Trophoblast cell (in vitro differentiated cells and primary cell): Measurements from ENCODE around the gene SLC6A8.

ENCODE experiments used
- DNase-seq, 2 donors: peaks; one replicate each; pipeline ENCODE4 v3.0.0-alpha.2; 2016
- H2AFZ ChIP-seq: 2 replicates; pipeline ENCODE4 v1.6.1; 2013; ENCODE audit warnings: low read length, moderate library complexity, mild to moderate bottlenecking; ENCODE audit not compliant: insufficient read depth, poor library complexity
- H2AK5ac ChIP-seq: 2 replicates; pipeline ENCODE4 v1.6.1; 2013; ENCODE audit warnings: mild to moderate bottlenecking, low read length
- H2BK120ac ChIP-seq: 2 replicates; pipeline ENCODE4 v1.6.1; 2013; ENCODE audit warnings: low read length, mild to moderate bottlenecking, moderate library complexity; ENCODE audit not compliant: insufficient read depth, poor library complexity
- H2BK12ac ChIP-seq: 2 replicates; pipeline ENCODE4 v1.6.1; 2013; ENCODE audit warnings: mild to moderate bottlenecking, low read length, moderate library complexity
- H2BK5ac ChIP-seq: 2 replicates; pipeline ENCODE4 v1.6.1; 2013; ENCODE audit warnings: low read length, low read depth, moderate library complexity, mild to moderate bottlenecking; ENCODE audit not compliant: poor library complexity
- H3K14ac ChIP-seq: 2 replicates; pipeline ENCODE4 v1.6.1; 2013; ENCODE audit warnings: mild to moderate bottlenecking, low read length
- H3K18ac ChIP-seq: 2 replicates; pipeline ENCODE4 v1.6.1; 2013; ENCODE audit warnings: mild to moderate bottlenecking, low read length
- H3K23ac ChIP-seq: 2 replicates; pipeline ENCODE4 v1.6.1; 2013; ENCODE audit warnings: low read length
- H3K27ac ChIP-seq: 2 replicates; pipeline ENCODE4 v1.5.1; 2013; ENCODE audit warnings: low read depth, mild to moderate bottlenecking, inconsistent platforms, low read length, moderate library complexity
- H3K27me3 ChIP-seq: 2 replicates; pipeline ENCODE4 v1.6.1; 2013; ENCODE audit warnings: inconsistent platforms, mild to moderate bottlenecking, low read length, moderate library complexity; ENCODE audit not compliant: insufficient read depth
- H3K36me3 ChIP-seq, 2 experiments: 1 replicate in 1 of 2; 2 replicates in 1 of 2; pipeline ENCODE4 v1.6.1; 2013; ENCODE audit warnings: low read length in 2 of 2, mild to moderate bottlenecking in 2 of 2, moderate library complexity in 1 of 2; ENCODE audit not compliant: insufficient read depth in 2 of 2, control insufficient read depth in 1 of 2
- H3K4ac ChIP-seq: 2 replicates; pipeline ENCODE4 v1.6.1; 2013; ENCODE audit warnings: low read depth, mild to moderate bottlenecking, low read length, moderate library complexity
- H3K4me1 ChIP-seq, 2 experiments: 1 replicate in 1 of 2; 2 replicates in 1 of 2; pipeline ENCODE4 v1.6.1; 2013; ENCODE audit warnings: low read length in 2 of 2, mild to moderate bottlenecking in 2 of 2, moderate library complexity in 1 of 2; ENCODE audit not compliant: insufficient read depth in 2 of 2, control insufficient read depth in 1 of 2
- H3K4me2 ChIP-seq: 2 replicates; pipeline ENCODE4 v1.6.1; 2013; ENCODE audit warnings: inconsistent platforms, mild to moderate bottlenecking, low read length, moderate library complexity
- H3K4me3 ChIP-seq: 2 replicates; pipeline ENCODE4 v1.5.1; 2013; ENCODE audit warnings: mild to moderate bottlenecking, low read depth, low read length, inconsistent platforms
- H3K79me1 ChIP-seq: one replicate; pipeline ENCODE4 v1.6.1; 2013; ENCODE audit warnings: low read length
- H3K79me2 ChIP-seq: 2 replicates; pipeline ENCODE4 v1.6.1; 2013; ENCODE audit warnings: low read length, mild to moderate bottlenecking; ENCODE audit not compliant: control insufficient read depth, insufficient read depth, poor library complexity
- H3K9ac ChIP-seq: 2 replicates; pipeline ENCODE4 v1.6.1; 2013; ENCODE audit warnings: mild to moderate bottlenecking, low read length
- H3K9me3 ChIP-seq: 2 replicates; pipeline ENCODE4 v1.6.1; 2013; ENCODE audit warnings: low read depth, mild to moderate bottlenecking, control low read depth, inconsistent platforms, low read length; ENCODE audit not compliant: insufficient read depth
- H4K12ac ChIP-seq: 2 replicates; pipeline ENCODE4 v1.6.1; 2013; ENCODE audit warnings: low read depth, mild to moderate bottlenecking, low read length, moderate library complexity
- H4K8ac ChIP-seq: 2 replicates; pipeline ENCODE4 v1.6.1; 2013; ENCODE audit warnings: low read depth, mild to moderate bottlenecking, low read length, moderate library complexity
- H4K91ac ChIP-seq: one replicate; pipeline ENCODE4 v1.6.1; 2013; ENCODE audit warnings: low read depth, mild to moderate bottlenecking, low read length, moderate library complexity
- WGBS: extraction: QIAGEN DNeasy Blood & Tissue Kit; methylation state at CpG from one replicate; pipeline ENCODE4 v1.1.7; 2013; ENCODE audit warnings: missing lambda C conversion rate; ENCODE audit not compliant: insufficient read length, insufficient coverage; ENCODE audit errors: extremely low coverage; 5-methylcytosine and 5-hydroxymethylcytosine counted together

SLC6A8 gene

DNA sequence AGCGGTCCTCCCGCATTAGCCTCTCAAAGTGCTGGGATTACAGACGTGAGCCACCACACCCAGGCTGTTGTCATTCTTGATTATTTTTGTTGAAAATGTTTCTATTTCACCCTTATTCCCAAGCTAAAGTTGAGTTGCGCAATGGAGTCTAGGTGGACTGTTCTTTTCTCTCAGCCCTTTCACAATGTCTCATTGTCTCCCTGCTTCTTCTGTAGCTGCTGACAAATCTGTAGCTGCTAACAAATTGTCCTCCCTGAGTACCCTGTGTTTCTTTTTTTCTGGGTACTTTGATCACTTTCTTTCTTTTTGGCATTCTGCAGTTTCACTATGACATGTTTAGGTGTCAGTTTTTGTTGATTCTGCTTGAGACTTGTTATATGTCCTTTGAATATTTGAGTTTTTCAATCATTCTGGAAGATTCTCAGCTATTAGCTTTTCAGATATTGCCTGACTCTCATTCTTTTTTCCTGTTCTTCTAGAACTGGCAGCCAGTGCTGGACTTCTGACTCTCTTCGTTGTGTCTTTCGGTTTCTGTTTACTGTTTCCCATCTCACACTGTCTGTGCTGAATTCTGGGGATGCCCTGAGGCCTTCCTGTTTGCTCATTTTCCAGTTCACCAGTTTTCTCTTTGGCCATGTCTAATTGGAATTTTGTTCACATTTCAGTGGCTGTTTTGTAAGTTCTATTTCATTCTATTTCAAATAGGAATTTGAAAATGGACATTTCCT, 43.6 kb downstream of the SLC6A8 start:
- no peak overlapping the region for H2AK5ac ChIP-seq
- no peak overlapping the region for H2BK12ac ChIP-seq
- H3K4me1 ChIP-seq = peaks cover 10 to 11% of the 10 kb centered on the region in 2 experiments
- H3K36me3 ChIP-seq = no peaks in the 10 kb centered on the region
- no peak overlapping the region for H2BK120ac ChIP-seq
- no peak overlapping the region for H2BK5ac ChIP-seq
- H3K27ac ChIP-seq = no peak overlapping the region
- no peak overlapping the region for H4K91ac ChIP-seq
- H3K79me2 ChIP-seq = peaks cover under 1% of the 10 kb centered on the region
- peaks cover 14% of the 10 kb centered on the region for H3K79me1 ChIP-seq
- no peak overlapping the region for H4K8ac ChIP-seq
- peak; percentile 29 to 77 for DNase-seq
- H4K12ac ChIP-seq = no peak overlapping the region
- H3K4me2 ChIP-seq = no peak overlapping the region
- H3K4ac ChIP-seq = no peak overlapping the region
- no peaks in the 10 kb centered on the region for H3K27me3 ChIP-seq
- no peak overlapping the region for H2AFZ ChIP-seq
- no peak overlapping the region for H3K4me3 ChIP-seq
- no peak overlapping the region for H3K18ac ChIP-seq
- no peaks in the 10 kb centered on the region for H3K9me3 ChIP-seq
- no peak overlapping the region for H3K14ac ChIP-seq
- no peak overlapping the region for H3K9ac ChIP-seq
- no peak overlapping the region for H3K23ac ChIP-seq
- WGBS = no CpG with 5 or more reads among the region's 6 CpGs

DNA sequence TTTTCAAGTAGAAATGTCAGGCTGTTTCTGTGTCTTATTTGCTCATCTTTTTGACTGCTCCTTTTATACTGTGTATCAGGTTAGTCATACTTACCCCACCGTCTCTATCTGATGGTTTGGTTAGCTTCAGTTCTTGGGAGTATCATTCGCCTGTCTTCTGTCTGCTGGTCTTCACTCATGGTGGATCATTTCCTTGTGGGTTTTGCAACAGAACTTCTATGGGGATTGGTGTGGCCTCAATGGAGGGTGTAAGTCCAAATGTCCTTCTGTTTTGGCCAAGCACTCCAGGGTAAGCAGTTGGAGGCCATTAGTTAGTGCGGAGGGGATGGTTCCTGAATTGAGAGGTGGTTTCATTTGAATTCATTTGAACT, 44.1 kb downstream of the SLC6A8 start:
- Histone ChIP-seq H4K8ac (no peak overlapping the region), H3K9me3 (no peaks in the 10 kb centered on the region), H4K91ac (no peak overlapping the region), H4K12ac (no peak overlapping the region), H2BK120ac (no peak overlapping the region), H2BK12ac (no peak overlapping the region), H3K9ac (no peak overlapping the region), H2AK5ac (no peak overlapping the region), H3K4me2 (no peak overlapping the region), H2AFZ (no peak overlapping the region), H3K23ac (no peak overlapping the region), H2BK5ac (no peak overlapping the region), H3K27me3 (no peaks in the 10 kb centered on the region), H3K4me1 (peaks cover 8% of the 10 kb centered on the region in 2 experiments), H3K4me3 (no peak overlapping the region), H3K79me2 (no peaks in the 10 kb centered on the region), H3K79me1 (peaks cover 11% of the 10 kb centered on the region), H3K18ac (no peak overlapping the region), H3K27ac (no peak overlapping the region), H3K4ac (no peak overlapping the region), H3K36me3 (peaks cover 2 to 4% of the 10 kb centered on the region in 2 experiments), H3K14ac (no peak overlapping the region)
- WGBS = no CpG with 5 or more reads among the region's 3 CpGs
- DNase-seq = no peak

DNA sequence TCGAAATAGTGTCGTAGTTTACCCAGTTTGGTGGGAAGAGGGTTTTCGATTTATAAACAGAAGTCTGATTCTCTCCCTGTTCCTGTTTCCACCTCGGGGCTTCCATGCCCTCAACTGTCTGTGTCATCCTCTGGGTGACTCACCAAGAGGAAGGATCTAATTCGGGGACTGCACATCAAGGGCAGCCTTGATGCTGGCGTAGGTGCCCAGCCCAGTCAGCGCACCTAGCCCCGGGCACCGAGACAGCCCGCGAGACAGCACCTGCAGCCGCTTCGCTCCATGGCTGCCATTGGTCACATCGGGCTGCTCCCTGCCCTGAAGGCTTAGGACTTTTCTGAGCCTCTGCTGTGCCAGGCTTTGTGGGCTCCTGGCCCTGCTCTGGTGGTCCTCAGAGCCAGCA, 44.7 kb downstream of the SLC6A8 start:
- no CpG with 5 or more reads among the region's 14 CpGs for WGBS
- Histone ChIP-seq H3K27ac (no peak overlapping the region), H3K79me1 (peaks cover 6% of the 10 kb centered on the region), H2AFZ (no peak overlapping the region), H3K36me3 (peaks cover 4 to 7% of the 10 kb centered on the region in 2 experiments), H3K23ac (no peak overlapping the region), H3K18ac (no peak overlapping the region), H2BK120ac (no peak overlapping the region), H2BK12ac (no peak overlapping the region), H3K4me1 (peaks cover 2% of the 10 kb centered on the region in 2 experiments), H3K9ac (no peak overlapping the region), H3K9me3 (peaks cover 4% of the 10 kb centered on the region), H3K14ac (no peak overlapping the region), H2AK5ac (no peak overlapping the region), H2BK5ac (no peak overlapping the region), H3K79me2 (no peaks in the 10 kb centered on the region), H3K27me3 (no peaks in the 10 kb centered on the region), H4K12ac (no peak overlapping the region), H4K8ac (no peak overlapping the region), H4K91ac (no peak overlapping the region), H3K4me2 (no peak overlapping the region), H3K4me3 (no peak overlapping the region), H3K4ac (no peak overlapping the region)
- peak; percentile 75 to 79 for DNase-seq

DNA sequence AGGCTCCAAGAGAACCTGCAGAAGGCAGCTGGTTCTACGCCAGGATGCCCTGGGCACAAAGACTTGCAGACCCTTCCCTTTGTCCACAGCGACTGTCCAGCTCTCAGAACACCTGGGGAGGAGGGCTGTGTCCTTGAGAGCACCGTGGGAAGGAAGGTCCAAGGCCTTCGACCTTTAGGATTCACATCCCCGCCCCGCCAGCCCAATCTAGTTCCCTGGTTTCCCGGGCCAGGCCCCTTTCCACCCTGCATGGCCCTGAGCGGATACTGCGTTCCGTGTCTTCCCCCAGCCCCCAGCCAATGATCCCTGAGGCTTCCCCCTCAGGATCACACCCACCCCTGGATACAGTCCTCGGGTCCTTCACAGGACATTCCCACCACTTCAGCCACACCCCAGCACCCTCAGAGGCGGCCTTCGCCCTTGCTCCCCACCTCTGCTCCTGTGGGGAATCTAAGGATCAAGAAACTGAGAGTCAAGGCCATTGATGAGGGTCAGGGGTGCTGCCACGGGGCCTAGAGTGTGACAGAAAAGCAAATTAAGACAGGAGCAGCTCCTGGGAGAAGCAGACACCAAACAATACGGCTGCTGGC, 46.0 kb downstream of the SLC6A8 start:
- Histone ChIP-seq H4K8ac (no peak overlapping the region), H2BK5ac (no peak overlapping the region), H2AFZ (no peak overlapping the region), H3K9me3 (peaks cover 4% of the 10 kb centered on the region), H4K12ac (no peak overlapping the region), H2BK12ac (no peak overlapping the region), H3K79me1 (no peaks in the 10 kb centered on the region), H4K91ac (no peak overlapping the region), H3K4me1 (no peaks in the 10 kb centered on the region), H3K23ac (no peak overlapping the region), H3K14ac (no peak overlapping the region), H2AK5ac (no peak overlapping the region), H3K4me2 (no peak overlapping the region), H3K27ac (no peak overlapping the region), H3K27me3 (no peaks in the 10 kb centered on the region), H3K18ac (no peak overlapping the region), H3K36me3 (peaks cover 5 to 7% of the 10 kb centered on the region in 2 experiments), H3K9ac (no peak overlapping the region), H3K4ac (no peak overlapping the region), H2BK120ac (no peak overlapping the region), H3K4me3 (no peak overlapping the region), H3K79me2 (no peaks in the 10 kb centered on the region)
- WGBS = no CpG with 5 or more reads among the region's 15 CpGs
- DNase-seq = no peak
